T47D (cell line): ENCODE data around the gene BRI3.

Source experiments
- DNase-seq, 2 experiments: peaks; one replicate each; pipeline versions ENCODE4 v3.0.0 to v3.0.0-alpha.2; 2011 to 2012; ENCODE audit warnings: low read depth in 1 of 2, low spot score in 1 of 2
- JUND ChIP-seq: IDR thresholded peaks from 2 replicates; pipeline ENCODE4 v1.6.1; 2012; ENCODE audit warnings: low read depth
- in situ Hi-C: cut with HindIII; loops from 2 replicates; pipeline ENCODE4 v1.10.0; 2016; ENCODE audit warnings: low sequenced_read_pairs, low pct_unique_long_range_greater_than_20kb

The BRI3 gene, protein sequence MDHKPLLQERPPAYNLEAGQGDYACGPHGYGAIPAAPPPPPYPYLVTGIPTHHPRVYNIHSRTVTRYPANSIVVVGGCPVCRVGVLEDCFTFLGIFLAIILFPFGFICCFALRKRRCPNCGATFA

DNA sequence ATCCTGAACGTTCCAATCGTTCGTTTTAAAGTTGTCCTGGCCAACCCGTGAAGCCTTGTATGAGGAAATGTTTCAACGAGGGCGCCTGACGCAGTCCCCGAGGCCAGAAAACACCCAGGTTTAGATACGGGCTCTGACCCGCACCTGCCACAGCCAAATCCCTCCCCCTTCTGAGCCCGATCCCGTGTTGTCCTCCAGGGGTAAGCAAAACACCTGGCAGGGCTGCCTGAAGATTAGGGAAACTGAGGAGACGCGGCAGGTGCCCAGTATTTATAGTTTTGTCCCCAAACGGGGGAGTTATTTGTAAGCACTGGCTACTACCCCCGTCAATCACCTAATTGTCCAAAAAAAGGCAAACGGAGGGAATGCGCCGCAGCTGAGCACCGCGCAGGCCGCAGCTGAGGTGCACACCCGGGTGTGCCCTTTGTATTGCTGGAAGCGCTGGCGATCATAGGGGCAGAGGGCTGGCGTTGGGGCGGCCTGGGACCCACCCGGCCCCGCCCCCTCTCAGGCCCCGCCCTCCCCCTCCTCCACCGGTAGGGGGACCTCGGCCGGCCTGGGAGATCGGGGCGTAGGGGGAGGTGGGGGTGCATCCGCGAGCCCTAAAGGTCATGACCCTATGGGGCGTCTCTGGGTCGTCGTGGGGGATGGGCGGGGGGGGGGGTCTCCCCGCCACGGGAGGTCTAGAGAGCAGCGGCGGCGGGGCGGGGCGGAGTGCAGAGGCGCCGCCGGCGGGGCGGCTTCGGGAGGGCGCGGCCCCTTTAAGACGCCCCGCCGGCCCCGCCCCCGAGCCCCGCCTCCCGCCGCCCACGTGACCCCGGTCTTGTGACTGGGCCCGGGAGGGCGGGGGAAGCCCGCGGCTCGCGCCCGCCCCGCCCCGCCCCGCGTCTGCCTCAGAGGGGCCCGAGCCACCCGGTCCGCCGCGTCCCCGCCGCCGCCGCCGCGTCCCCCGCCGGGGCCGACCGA lies at the start of gene BRI3:
TSS of gene BRI3 (plus strand) at position 896 of the 966 bp plus-strand sequence. CDS start 110 bp downstream, outside the sequence.
- TF ChIP-seq JUND, result no peak
- in situ Hi-C loops, result no loop called here

DNA sequence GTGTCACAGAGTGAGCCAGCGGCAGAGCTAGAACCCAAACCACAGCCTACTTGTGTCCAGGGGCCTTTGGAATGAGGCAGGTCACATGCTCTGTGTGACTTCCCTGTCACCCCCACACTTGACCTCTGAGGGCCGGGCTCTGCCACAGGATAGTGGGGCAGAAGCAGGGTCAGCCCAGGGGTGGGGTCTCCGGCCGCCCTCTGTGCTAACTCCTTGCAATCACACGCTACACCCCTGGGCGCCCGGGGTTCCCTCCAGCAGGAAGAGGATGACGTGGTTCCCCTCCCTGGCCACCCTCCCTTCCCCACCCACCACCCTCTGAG lies 49.3 kb upstream of the BRI3 start:
- DNase-seq, result no peak
- in situ Hi-C loops, result no loop called here
- no peak for TF ChIP-seq JUND

More for the DNA sequence above, at the start of gene BRI3:
- peak; percentile 37 to 90 for DNase-seq

DNA sequence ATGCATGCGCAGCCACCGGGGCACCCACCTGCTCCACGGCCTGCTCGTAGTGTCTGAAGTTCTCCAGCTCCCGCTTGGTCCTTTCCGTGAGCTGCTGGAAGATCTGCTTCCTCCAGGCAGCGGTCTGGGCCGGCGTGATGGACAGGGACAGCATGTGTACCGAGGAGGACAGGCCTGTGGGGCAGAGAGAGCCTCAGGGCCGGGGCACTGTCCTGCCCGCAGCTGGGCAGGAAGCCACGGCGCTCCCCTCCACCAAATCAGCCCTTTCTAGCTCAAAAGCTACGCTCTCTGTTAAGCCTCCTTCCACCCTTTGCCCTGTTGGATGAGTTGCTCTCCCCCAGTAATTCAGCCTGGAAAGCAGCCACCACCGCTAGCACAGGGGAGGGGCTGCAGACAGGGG lies 48.7 kb upstream of the BRI3 start:
- no peak for DNase-seq
- in situ Hi-C loops, result no loop called here
- no peak for TF ChIP-seq JUND

DNA sequence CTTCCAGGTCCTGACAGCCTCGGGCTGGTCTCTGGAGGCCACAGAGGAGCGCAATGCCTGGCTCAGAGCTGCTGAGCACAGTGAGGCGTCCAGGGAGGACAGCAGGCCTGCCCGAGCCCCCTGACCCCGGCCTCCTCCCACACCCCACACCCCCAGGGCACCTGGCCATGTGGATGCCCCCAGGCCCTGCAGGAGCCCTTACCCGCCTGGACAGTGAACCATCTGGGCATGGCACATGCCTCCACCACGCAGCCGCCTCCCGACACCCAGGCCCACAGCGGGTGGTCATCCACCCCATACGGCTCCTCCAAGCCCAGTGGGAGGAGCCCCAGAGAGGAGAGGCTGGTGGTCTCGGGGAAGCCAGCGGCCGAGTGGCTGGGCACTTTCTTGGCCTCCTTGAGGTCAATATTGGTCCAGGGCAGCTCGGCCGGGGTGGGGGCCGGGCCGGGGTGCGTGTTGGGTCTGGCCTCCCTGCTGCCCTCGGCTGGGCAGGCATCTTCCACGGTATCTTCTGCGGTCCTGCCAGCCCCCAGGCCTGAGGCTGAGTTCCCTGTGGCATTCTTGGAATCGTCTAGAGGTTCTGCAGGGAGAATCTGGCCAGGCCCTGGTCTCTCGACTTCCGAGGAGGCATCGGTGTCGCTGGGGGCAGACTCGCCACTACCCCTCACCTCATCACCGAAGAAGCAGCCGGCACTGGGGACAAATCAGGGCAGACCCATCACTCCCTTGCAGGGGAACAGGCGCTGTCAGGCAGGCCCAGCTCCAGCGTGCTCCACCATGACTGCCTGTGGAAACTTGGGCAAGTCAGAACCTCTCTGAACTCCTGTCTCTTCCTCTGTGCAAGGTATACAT lies 48.0 kb upstream of the BRI3 start:
- TF ChIP-seq JUND, result no peak
- DNase-seq, result no peak
- in situ Hi-C loops, result no loop called here

DNA sequence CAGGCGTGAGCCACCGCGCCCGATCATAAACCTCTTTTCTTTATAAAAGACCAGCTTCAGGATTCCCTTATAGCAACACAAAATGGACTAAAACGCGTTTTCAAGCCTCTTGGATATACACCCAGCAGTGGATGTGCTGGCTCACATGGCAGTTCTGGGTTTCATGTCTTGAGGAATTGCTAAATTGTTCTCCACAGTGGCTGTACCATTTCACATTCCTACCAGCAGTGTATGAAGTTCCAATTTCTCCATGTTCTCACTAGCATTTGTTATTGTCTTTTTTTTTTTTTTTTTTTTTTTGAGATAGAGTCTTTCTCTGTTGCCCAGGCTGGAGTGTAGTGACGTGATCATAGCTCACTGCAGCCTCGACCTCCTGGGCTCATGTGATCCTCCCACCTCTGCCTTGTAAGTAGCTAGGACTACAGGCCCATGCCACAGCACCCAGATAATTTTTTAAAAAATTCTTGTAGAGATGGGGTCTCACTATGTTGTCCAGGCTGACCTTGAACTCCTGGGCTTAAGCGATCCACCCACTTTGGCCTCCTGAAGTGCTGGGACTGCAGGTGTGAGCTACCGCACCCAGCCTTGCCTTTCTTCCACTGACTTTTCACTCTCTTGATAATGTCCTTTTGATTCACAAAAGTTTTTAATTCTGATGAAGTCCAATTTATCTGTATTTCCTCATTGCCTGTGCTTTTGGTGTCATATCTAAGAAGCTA lies 46.9 kb upstream of the BRI3 start:
- in situ Hi-C loops, result no loop called here
- DNase-seq, result no peak
- TF ChIP-seq JUND, result no peak

DNA sequence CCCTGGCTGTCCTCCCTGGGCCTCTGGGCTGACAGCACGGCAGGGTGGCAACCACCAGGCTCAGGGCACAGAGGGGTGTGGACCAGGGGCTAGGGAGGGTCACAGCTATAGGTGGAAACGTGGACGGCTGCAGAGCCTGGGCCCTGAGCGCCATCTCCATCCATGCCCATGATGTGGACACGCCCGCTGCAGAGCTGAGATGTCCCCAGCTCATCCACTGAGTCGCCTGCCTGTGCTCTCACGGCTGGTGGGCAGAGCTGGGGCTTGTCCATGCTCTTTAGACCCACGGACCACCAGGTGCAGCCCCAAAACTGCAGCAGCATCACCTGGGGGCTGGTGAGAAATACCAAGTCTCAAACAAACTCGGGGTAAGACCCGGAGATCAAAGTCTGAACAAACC lies 45.6 kb upstream of the BRI3 start:
- DNase-seq, result no peak
- no peak for TF ChIP-seq JUND
- in situ Hi-C loops, result no loop called here

DNA sequence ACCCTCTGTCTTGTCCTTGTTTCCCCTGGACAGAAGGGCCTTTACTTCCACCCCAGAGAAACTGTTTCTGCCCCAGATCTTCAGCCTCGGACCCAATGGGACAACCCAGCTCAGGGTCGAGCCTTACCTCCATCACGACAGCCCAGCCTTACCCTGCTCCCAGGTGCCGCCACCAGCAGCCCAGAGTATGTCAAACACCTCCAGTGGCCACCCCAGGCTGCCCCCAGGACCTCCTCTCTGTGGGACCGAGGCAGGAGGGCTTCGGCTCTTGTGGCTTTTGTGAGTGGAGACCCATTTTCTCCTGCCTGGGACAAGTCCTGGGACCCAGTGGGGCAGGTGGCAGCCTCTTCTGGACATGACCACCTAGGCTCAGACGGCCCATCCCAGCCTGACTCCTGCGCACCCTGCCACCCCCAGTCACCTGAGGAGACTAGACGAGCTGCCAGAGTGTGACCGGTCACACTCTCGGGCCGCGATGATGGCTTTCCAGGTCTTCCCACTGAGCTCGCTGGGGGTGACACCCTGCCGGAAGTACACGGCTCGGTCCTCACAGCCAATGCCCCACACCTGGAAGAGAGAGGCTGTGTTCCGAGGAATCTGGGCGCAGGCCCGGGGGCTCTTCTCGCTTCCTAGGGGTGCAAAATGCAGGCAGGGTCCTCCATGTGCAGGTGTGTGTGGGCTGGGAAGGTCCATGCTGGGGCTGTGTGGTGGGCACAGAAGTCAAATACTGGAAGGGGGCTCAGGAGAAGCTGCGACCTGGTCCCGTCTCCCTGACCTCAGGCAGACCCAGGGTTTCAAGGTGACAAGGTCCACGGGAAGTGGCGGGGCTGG lies 44.9 kb upstream of the BRI3 start:
- TF ChIP-seq JUND, result no peak
- in situ Hi-C loops, result no loop called here
- no peak for DNase-seq

DNA sequence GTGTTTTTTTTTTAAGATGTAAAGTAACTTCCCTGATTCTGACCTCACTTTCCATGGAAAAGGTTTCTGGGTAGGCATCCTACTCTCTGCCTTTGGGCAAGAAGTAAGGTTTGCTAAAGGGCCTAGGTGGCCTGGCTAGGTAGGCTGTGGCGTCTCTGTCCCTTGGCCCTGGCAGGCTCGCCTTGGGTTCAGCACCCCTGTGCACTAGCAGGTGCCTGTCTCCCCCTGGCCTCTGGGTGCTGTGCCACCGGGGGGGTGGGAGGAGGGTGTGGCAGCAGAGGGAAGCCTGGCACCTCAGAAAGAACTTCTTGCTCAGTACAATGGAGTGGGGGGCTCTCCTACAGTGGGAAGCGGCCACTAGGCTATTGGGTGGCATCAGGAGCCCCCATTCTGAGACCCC lies 43.4 kb upstream of the BRI3 start:
- in situ Hi-C loops, result no loop called here
- no peak for TF ChIP-seq JUND
- DNase-seq, result no peak

DNA sequence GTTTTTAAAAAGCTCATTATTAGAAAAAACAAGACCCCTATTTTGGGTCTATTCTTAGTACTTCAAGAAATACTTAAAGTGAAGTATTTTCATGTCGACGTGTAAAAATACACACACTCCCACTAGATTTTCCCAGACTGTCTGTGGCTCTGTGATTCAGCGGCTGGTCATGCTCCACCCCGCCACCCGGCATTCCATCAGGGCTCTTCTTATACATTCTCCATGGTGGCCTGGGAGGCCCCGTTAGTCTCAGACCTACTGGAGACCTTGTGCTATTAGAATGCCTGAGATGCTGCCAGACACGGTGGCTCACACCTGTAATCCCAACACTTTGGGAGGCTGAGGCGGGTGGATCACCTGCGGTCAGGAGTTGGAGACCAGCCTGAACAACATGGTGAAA lies 42.5 kb upstream of the BRI3 start:
- no peak for TF ChIP-seq JUND
- in situ Hi-C loops, result no loop called here

DNA sequence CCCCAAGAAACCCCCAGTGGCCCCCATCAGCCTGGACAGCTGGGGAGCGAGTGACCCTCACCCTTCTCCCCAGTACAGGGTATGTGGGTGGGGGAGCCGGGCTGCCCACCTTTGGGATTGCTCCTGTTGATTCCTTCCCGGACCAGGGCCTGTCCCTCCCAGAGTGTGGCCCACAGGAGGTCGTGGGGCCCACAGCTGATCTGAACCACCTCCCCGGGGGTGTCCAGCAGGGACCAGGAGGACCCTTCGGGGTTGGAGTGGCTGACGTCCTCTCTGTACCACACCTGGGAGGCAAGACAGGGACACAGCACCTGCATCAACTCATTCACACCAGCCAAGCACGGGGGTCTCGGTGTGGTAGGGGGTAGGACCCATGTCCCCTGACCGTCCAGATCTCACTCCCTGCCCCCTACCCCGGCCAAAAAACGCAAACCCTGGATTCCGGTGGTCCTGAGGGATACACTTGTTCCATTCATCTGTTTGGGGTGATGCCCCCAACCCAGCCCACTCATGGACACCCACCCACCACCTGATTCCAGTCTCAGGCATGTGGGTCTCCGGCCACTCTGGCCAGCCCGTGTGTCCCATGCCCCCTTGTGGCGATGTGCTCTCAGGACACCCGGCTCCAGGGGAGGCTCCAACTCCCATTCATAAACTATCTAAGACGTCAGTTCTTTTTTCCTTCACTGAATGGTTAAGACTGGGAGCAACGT lies 40.4 kb upstream of the BRI3 start:
- TF ChIP-seq JUND, result no peak
- in situ Hi-C loops, result no loop called here
- peak; percentile 64 to 86 for DNase-seq

More for the DNA sequence above, 42.5 kb upstream of the BRI3 start:
- no peak for DNase-seq

DNA sequence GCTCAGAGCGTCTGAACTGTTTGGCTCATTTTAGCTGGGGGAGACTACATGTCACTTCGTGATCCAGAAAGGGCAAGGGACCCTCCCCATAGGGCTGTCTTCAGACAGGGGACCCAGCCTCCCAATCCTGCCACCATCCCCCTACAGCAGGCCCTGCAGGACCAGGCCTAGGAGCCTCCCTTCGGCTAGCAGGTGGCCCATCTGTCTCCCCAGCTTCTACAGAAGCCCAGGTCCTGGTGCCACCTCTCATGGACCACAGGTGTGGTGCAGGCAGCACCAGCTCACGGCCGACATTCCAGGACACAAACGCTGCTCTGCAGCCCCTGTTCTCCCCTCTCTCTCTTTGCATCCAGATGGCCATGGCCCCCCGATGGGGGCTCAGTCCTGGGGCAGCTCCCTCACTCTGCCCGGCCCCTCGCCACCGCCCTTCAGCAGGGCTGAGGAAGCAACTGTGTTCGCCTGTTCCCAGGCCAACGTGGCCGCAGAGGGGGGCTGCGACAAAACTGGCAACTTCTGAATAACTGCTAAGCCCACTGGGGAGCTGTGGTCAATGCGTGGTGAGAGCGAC lies 39.7 kb upstream of the BRI3 start:
- DNase-seq, result no peak
- in situ Hi-C loops, result no loop called here
- TF ChIP-seq JUND, result no peak
